NCI-H748 (cell line): ENCODE data around the gene SPPL2B.
"Not testable (repeated sequence)": the region's sequence is repeated elsewhere in the genome, so short reads cannot be mapped to it uniquely, and the experiment has no call there.

ENCODE experiments used
- DNase-seq: peaks from one replicate; lab custom pipeline; 2025; ENCODE audit not compliant: unreplicated experiment; lab: John Stamatoyannopoulos, UW

The SPPL2B gene

DNA sequence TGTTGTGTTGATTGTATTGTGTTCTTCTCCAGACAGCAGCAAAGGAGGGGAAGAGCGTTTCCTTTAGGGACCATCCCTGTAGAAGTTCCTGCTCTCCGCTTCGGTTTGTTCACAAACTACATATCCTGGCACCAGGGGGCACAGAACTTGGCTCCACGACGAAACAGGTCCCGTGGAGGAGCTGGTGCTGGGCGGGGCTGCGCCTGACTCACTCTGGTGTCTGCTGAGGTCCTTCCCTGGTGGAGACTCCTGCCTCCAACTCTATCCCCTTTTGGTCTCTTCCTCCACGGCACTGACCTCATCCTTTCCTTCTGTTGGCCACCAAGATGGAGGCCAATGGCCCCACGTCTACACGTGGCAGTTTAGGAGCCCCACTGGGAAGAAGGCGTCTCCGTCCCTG is 46.3 kb downstream of the SPPL2B start:
- no peak for DNase-seq

DNA sequence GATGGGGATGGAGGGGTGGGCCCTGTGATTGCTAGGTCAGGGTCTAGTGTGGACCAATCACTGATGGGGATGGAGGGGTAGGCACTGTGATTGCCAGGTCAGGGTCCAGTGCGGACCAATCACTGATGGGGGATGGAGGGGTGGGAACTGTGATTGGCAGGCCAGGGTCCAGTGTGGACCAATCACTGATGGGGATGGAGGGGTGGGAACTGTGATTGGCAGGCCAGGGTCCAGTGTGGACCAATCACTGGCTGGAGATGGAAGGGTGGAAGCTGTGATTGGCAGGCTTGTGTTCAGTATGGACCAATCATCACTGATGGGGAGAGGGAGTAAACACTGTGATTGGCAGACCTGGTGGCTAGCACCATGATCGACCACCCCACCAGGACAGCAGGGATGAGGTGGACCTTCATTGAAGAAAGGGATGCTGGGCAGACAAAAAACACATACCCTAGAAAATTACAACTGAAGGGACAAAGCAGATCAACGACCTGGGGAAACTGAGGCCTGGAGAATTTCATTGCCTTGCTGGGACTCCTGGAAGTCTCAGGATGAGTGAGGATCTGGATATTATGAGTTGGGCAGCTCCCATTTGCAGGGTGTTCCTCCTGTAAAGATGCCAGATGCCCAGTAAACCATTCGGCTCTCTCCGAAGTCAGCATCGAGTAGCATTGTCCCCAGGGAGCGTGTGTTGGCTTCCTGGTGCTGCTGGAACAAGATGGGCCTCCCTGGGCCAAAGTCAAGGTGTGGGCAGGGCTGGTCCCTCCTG is 47.1 kb downstream of the SPPL2B start:
- DNase-seq: no peak

DNA sequence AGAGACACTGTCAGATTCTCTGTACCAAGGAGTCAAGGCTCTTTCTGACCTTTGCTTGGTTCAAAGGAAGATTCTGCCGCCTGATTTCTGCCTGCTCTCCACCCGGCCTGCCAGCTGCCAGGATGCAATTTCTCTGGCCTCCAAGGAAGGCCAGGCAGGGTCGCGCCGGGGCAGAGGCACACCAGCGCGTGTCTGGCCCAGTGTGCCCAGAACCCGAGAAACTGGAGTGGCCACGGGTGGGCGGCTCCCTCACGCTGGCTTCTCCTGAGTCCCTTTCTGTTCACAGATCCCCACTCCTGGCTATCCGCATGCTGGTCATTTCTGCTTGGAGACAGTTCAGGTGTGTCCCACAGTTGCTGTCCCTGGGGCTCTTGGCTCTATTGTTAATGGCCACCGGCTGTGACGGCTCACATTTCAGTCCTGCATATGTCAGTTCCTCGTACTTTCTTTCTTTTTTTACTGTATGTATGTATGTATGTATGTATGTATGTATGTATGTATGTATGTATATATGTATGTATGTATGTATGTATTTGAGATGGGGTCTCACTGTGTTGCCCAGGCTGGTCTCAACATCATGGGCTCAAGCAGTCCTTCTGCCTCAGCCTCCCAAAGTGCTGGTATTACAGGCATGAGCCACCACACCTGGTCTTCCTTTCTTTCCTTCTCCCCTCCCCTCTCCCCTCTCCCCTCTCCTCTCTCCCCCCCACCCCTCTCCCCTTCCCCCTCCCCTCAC is 48.5 kb downstream of the SPPL2B start:
- no peak for DNase-seq

DNA sequence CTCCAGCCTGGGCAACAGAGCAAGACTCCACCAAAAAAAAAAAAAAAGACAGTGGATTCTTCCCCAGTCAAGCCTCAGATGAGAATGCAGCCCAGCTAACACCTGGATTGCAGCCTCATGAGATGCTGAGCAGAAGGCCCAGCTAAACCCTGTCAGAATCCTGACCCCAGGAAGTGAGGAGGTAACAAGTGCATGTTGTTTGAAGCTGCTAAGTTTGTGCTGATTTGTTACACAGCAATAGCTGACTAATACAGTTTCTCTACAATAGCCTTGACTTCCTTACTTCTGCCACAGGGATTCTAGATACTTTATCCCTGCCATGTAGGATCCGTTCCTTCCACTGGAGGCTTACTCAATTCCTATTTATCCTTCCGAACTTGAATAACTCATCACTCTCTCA is 52.1 kb downstream of the SPPL2B start:
- DNase-seq: no peak

DNA sequence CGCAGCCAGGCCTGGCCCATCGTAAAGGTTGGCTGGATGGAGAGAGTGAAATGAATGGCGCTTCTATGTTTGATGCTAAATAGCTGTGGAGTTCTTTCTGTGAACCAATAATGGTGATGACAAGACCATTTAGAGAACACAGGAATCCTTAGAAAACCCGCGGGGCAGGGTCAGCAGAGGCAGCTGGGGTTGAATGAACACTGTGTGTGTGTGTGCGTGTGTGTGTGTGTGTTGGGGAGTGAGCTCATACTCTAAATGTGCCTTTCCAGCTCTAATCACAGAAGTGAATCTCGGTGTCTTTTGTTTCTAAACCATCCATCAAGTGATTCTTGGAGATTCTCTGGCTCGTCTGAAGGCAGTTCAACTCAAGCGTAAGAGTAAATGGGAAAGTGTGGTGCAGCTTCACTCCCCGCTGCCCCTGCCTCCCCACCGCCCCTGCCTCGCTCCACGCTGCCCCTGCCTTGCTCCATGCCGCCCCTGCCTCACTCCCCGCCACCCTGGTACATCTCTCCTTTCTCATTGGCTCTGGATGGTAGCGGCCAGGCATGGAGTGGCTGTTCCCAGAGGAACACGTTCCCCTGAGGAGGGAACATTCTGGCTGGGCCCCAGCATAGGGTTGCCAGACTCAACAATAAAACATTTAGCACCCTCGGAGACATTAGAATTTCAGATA is 52.8 kb downstream of the SPPL2B start:
- DNase-seq: no peak

DNA sequence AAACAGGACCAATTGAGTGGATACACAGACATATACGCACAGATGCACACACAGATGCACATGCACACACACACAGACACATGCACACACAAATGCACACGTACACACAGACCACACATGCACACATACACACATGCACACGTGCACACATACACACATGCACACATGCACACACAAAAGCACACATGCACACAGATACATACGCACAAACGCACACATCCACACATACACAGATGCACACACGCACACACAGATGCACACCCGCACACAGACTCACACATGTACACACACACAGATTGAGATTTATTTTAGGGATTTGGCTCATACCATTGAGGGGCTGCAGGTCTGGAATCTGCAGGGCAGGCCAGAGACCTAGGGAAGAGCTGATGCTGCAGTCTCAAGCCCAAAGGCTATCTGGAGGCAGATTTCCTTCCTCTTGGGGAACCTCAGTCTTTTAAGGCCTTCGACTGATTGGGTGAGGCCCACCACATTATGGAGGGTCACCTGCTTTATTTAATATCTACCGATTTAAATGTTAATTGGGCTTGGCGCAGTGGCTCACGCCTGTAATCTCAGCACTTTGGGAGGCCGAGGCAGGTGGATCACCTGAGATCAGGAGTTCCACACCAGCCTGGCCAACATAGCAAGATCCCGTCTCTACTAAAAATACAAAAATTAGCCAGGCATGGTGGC is 54.2 kb downstream of the SPPL2B start:
- no peak for DNase-seq

DNA sequence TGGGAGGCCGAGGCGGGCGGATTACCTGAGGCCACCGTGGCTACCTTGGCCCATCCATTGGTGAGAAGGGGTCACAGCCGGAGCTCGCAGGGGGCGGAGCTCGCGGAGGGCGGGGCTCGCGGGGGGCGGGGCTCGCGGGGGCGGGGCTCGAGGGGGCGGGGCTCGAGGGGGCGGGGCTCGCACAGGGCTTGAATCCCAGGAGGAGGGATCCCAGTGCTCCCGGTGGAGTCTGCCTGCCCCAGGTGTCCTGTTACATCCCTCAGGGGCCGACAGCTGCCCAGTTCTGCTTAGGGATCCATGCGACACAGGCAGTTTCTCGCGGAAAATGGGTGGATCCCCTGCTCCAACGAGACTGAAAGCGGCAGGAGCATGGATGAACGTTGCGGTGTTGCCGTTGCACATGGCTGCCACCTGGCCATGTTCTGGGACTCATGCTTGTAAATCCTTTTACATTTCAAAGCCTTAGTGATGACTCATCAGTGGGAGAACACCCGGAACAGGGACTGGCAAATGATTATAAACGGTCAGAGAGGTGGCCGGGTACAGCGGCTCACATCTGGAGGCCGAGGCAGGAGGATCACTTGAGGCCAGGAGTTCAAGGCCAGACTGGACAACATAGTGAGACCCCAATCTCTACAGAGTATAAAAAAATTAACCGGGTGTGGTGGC is 56.7 kb downstream of the SPPL2B start:
- DNase-seq: peak; percentile 90

DNA sequence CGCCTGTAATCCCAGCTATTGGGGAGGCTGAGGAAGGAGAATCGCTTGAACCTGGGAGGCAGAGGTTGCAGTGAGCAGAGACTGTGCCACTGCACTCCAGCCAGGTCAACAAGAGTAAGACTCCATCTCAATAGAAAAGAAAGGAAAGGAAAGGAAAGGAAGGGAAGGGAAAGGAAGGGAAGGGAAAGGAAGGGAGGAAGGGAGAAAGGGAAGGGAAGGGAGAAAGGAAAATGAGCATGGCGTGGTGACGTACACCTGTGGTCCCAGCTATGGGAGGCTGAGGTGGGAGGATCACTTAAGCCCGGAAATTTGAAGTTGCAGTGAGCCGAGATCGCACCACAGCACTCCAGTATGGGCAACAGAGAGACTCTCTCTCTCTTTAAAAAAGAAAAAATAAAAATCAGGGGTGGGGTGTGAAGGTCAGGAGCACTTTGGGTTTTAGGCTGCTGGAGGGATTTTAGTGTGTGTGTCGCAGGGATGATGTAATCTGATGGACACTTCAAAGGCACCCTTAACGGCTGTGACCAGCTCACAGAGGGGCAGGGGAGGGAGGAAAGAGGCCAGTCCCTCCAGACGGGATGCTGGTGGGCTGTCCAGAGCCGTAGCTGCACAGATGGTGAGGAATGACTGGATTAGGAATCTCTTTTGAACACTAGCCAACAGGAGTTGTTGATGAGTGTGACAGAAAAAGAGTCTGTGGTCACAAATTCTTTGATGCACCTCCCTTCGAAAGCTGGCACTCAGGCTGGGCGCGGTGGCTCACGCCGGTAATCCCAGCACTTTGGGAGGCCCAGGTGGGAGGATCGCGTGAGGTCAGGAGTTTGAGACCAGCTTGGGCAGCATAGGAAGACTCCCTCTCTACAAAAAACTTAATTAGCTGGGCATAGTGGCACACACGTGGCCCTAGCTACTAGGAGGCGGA is 59.1 kb downstream of the SPPL2B start:
- no peak for DNase-seq

DNA sequence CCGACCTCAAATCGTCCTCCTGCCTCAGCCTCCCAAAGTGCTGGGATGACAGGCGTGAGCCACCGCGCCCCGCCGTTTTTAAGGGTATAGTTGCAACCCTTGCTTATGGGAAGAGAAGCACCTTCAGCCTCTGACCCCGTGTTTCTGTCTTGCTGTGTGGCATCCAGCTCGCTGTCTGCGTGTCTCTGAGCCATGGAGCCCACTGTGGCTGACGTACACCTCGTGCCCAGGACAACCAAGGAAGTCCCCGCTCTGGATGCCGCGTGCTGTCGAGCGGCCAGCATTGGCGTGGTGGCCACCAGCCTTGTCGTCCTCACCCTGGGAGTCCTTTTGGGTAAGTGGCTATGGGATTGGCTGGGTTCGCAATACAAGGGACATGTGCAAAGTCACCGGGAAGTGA is 61.1 kb downstream of the SPPL2B start:
- DNase-seq: no peak

DNA sequence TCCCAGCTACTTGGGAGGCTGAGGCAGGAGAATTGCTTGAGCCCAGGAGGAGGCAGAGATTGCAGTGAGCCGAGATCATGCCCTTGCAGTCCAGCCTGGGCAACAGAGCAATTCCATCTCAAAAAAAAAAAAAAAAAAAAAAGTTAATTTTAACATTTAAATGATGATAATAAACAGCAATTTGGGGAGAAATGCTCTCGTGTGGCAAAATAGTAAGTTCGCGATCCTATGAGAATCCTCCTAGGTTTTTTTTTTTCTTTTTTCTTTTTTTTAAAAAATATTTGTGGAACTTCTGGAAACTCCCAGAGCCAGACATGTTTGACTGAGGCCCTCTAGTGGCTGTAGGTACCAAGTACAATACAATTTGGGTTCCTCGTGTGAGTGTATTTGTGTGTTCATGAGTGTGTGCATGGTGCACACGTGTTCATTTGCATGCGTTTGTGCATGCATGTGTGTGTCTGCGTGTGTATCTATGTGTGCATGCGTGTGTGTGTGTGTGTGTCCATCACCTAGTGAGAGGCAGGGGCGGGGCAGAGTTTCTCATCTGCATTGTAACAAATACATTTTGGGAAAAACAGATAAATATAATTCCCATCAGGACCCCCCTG is 62.7 kb downstream of the SPPL2B start:
- DNase-seq: peak; percentile 60

DNA sequence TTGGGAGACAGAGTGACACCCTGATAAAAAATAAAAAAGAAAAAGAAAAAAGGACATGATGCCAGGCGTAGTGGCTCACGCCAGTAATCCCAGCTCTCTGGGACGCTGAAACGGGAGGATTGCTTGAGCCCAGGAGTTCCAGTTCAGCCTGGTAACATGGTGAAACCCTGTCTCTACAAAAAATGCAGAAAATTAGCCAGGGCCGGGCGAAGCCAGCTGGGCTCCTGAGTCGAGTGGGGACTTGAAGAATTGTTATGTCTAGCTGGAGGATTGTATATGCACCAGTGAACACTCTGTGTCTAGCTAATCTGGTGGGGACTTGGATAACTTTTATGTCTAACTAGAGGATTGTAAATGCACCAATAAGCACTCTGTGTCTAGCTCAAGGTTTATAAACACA is 63.9 kb downstream of the SPPL2B start:
- DNase-seq: no peak

DNA sequence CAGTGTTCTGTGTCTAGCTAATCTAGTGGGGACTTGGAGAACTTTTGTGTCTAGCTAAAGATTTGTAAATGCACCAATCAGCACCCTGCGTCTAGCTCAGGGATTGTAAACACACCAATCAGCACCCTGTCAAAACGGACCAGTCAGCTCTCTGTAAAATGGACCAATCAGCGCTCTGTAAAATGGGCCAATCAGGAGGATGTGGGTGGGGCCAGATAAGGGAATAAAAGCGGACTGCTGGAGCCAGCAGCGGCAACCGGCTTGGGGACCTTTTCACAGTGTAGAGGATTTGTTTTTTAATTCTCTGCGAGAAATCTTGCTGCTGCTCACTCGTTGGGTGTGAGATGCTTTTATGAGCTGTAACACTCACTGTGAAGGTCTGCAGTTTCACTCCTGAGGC is 64.4 kb downstream of the SPPL2B start:
- DNase-seq: peak; percentile 6

DNA sequence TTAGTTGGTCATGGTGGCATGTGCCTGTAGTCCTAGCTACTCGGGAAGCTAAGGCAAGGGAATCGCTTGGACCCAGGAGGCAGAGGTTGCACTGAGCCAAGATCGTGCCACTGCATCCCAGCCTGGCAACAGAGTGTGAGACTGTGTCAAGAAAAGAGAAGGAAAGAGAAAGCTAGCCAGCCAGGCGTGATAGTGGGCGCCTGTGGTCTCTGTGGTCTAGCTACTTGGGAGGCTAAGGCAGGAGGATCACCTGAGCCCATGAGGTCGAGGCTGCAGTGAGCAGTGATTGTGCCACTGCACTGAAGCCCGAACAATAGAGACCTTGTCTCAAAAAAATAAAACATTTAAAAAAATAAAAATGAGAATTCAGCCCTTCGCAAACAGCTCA is 65.6 kb downstream of the SPPL2B start:
- no peak for DNase-seq

DNA sequence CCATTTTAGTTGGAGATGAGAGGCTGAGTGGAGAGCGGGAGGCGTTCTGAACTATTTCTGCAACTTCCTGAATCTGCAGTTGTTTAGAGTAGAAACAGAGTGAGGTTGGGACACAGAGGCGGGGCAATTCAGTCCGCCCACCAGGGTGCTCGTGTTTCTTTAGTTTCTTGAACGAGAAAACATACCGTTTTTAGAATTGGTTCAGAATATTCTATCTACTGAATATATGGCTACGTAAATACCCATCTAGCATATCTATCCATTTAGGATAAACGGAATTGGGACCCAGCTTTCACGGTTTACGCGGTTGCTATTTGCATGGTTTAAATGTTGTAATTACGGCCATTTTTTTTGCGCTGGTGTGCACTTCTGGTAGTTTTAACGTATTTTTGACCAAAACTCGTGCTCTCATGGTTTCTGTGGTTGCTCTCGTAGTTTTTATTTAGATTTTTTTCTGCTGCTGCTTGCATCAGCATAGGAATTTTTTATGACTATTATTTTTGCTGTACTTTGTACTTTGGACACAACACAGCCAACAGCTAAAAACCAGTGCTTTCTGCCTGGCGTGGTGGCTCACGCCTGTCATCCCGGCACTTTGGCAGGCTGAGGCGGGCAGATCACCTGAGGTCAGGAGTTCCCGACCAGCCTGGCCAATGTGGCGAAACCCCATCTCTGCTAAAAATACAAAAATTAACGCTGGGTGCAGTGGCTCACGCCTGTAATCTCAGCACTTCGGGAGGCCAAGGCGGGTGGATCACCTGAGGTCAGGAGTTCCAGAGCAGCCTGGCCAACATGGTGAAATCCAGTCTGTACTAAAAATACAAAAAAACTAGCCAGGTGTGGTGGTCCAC is 66.2 kb downstream of the SPPL2B start:
- no peak for DNase-seq

DNA sequence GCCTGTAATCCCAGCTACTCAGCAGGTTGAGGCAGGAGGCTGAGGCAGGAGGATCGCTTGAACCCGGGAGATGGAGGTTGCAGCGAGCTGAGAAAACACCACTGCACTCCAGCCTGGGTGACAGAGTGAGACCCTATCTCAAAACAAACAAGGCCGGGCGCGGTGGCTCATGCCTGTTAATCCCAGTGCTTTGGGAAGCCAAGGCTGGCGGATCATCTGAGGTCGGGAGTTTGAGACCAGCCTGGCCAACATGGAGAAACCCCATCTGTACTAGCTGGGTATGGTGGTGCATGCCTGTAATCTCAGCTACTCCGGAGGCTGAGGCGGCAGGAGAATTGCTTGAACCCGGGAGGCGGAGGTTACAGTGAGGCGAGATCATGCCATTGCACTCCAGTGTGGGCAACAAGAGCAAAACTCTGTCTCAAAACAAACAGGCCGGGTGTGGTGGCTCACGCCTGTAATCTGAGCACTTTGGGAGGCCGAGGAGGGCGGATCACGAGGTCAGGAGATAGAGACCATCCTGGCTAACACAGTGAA is 66.9 kb downstream of the SPPL2B start:
- DNase-seq: not testable (repeated sequence)

DNA sequence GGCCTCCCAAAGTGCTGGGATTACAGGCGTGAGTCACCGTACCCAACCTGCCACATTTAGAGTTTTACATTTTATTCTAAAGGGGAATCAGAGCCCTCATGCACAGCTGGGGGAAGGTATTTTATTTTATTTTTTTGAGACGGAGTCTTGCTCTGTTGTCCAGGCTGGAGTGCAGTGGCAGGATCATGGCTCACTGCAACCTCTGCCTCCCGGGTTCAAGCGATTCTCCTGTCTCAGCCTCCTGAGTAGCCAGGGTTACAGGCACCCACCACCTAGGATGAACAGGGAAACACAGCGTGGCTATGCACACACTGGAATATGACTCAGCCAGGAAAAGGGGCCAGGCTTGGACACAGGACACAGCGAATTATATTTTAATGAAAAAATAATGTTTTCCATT is 68.7 kb downstream of the SPPL2B start:
- DNase-seq: not testable (repeated sequence)

DNA sequence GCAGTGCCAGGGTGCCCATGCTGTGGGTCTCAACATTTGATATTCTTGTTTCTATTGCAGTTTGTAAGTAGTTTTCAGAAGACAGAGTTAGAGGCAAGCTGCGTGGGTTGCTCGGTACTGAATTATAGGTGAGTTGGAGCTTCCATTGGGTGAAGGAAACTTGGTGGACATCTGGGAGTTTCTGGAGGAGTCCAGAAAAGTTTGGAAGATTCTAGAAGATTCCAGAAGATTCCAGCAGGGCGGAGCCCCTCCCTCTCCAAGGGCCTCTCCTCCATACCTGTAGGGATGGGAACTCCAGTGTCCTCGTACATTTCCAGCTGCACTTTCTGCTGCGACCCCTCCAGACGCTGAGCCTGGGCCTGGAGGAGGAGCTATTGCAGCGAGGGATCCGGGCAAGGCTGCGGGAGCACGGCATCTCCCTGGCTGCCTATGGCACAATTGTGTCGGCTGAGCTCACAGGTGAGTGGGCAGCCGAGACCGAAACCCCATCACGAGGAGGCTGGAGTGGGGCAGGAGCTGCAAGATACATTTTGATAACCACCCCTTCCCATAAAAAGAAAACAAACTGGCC is 70.3 kb downstream of the SPPL2B start:
- no peak for DNase-seq

DNA sequence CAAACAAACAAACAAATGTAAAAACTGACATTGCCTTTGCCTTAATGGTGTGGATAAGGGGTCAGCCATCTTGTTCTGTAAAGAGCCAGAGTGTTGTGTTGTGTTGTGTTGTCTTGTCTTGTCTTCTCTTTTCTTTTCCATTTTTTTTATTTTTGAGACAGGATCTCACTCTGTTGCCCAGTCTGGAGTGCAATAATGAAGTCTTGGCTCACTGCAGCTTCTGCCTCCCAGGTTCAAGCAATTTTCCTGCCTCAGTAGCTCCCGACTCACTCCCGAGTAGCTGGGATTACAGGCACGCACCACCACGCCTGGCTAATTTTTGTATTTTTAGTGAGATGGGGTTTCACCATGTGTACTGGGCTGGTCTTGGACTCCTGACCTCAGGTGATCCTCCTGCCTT is 71.1 kb downstream of the SPPL2B start:
- no peak for DNase-seq
